Measurements from ENCODE around the gene SRP19.

The SRP19 gene

GRCh38 chr5:112878101-112878500, 17.0 kb downstream of the SRP19 start:
- TF ChIP-seq EP300 (IDR thresholded peaks at IDR 0.05; ENCODE audit: borderline replicate concordance): no peak
- no peak for TF ChIP-seq REST (IDR thresholded peaks at IDR 0.05; ENCODE audit: low read depth)
- no peak for TF ChIP-seq FOXM1 (IDR thresholded peaks at IDR 0.05; ENCODE audit: borderline replicate concordance, low read depth)
- TF ChIP-seq EGR1 (IDR thresholded peaks at IDR 0.05): no peak
- TF ChIP-seq RAD21 (IDR thresholded peaks at IDR 0.05; ENCODE audit: low read depth): no peak
- no peak for TF ChIP-seq YY1 (IDR thresholded peaks at IDR 0.05; ENCODE audit: low read depth)

- no peak for TF ChIP-seq NFIC (IDR thresholded peaks at IDR 0.05)
- TF ChIP-seq EP300 (IDR thresholded peaks at IDR 0.05; ENCODE audit: borderline replicate concordance): no peak
- no peak for TF ChIP-seq USF1 (IDR thresholded peaks at IDR 0.05)
- TF ChIP-seq EGR1 (IDR thresholded peaks at IDR 0.05): no peak
- no peak for TF ChIP-seq CREB1 (IDR thresholded peaks at IDR 0.05; ENCODE audit: low read depth)
- no peak for TF ChIP-seq TAF1 (IDR thresholded peaks at IDR 0.05; ENCODE audit: low read depth)
- no peak for TF ChIP-seq TCF12 (IDR thresholded peaks at IDR 0.05; ENCODE audit: low read depth)
- TF ChIP-seq TEAD4 (IDR thresholded peaks at IDR 0.05): no peak
- TF ChIP-seq, protein P1, sequence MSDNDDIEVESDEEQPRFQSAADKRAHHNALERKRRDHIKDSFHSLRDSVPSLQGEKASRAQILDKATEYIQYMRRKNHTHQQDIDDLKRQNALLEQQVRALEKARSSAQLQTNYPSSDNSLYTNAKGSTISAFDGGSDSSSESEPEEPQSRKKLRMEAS (IDR thresholded peaks at IDR 0.05): no peak
- TF ChIP-seq FOXM1 (IDR thresholded peaks at IDR 0.05; ENCODE audit: borderline replicate concordance, low read depth): no peak
- no peak for TF ChIP-seq ZBTB7A (IDR thresholded peaks at IDR 0.05; ENCODE audit: low read depth)
- TF ChIP-seq RAD21 (IDR thresholded peaks at IDR 0.05; ENCODE audit: low read depth): no peak
- TF ChIP-seq REST (IDR thresholded peaks at IDR 0.05; ENCODE audit: low read depth): no peak
- no peak for TF ChIP-seq YY1 (IDR thresholded peaks at IDR 0.05; ENCODE audit: low read depth)
Observed at GRCh38 chr5:112878760-112879159, 17.7 kb downstream of the SRP19 start.

- TF ChIP-seq CREB1 (IDR thresholded peaks at IDR 0.05; ENCODE audit: low read depth): no peak
- no peak for TF ChIP-seq TAF1 (IDR thresholded peaks at IDR 0.05; ENCODE audit: low read depth)
- TF ChIP-seq, protein P1 (IDR thresholded peaks at IDR 0.05): no peak
- TF ChIP-seq CEBPB (IDR thresholded peaks at IDR 0.05): no peak
- no peak for TF ChIP-seq EGR1 (IDR thresholded peaks at IDR 0.05)
- no peak for TF ChIP-seq EP300 (IDR thresholded peaks at IDR 0.05; ENCODE audit: borderline replicate concordance)
- no peak for TF ChIP-seq TCF12 (IDR thresholded peaks at IDR 0.05; ENCODE audit: low read depth)
- TF ChIP-seq RAD21 (IDR thresholded peaks at IDR 0.05; ENCODE audit: low read depth): no peak
- no peak for TF ChIP-seq TEAD4 (IDR thresholded peaks at IDR 0.05)
- TF ChIP-seq YY1 (IDR thresholded peaks at IDR 0.05; ENCODE audit: low read depth): no peak
- no peak for TF ChIP-seq USF1 (IDR thresholded peaks at IDR 0.05)
Observed at GRCh38 chr5:112880219-112880964, 19.3 kb downstream of the SRP19 start.

DNA sequence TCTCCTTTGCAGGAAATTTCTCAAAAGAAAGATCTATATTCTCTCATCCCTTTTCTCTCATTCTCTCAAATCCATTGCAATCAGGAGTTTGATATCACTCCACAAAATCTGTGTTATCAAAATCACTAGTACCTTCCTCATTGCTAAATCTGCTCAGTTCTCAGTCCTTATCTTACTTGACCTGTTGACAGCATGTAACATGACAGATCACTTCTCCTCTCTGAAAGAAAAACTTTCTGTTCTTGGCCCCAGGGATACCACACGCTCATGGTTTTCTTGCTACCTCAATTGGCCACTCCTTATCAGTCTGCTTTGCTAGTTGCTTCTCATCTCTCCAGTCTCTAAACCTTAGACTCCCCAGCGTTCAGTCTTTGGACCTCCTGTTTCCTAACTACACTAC, 22.1 kb downstream of the SRP19 start:
- TF ChIP-seq FOXM1 (IDR thresholded peaks at IDR 0.05; ENCODE audit: borderline replicate concordance, low read depth): no peak
- TF ChIP-seq REST (IDR thresholded peaks at IDR 0.05; ENCODE audit: low read depth): no peak
- no peak for TF ChIP-seq CEBPB (IDR thresholded peaks at IDR 0.05)
- TF ChIP-seq EP300 (IDR thresholded peaks at IDR 0.05; ENCODE audit: borderline replicate concordance): no peak
- TF ChIP-seq CREB1 (IDR thresholded peaks at IDR 0.05; ENCODE audit: low read depth): no peak
- no peak for TF ChIP-seq ZBTB7A (IDR thresholded peaks at IDR 0.05; ENCODE audit: low read depth)
- TF ChIP-seq NFIC (IDR thresholded peaks at IDR 0.05): no peak
- TF ChIP-seq TAF1 (IDR thresholded peaks at IDR 0.05; ENCODE audit: low read depth): no peak
- TF ChIP-seq USF1 (IDR thresholded peaks at IDR 0.05): no peak
- TF ChIP-seq TEAD4 (IDR thresholded peaks at IDR 0.05): no peak
- TF ChIP-seq EGR1 (IDR thresholded peaks at IDR 0.05): no peak

Data from Ishikawa (cell line).